ENCODE measurements around the gene CT47B1. TPM values are rescaled to one million over a fixed set of nuclear protein-coding genes. Genes with fewer than 3 reads are reported as not detected.

CT47B1 gene
- total RNA-seq, 4 donors from 2014 or later, result not detected

DNA sequence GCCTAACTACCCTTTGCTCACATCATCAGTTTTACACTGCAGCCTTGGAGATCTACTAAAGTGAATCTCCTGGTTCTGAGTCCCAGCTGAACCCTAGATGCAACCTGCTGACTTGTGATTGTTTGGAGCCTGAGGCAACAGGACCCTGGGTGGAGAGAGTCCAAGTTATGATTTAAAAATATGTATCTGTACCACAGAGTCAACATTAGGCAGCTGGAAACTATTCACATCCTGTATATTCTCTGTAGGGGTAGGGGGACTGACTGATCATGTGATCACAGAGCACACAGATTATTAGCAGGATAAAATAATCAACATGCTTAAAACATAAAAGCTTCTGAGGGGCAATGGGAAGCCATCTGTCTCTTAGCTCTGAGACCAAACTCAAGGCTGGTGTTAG lies 52.1 kb downstream of the CT47B1 start:
- TF ChIP-seq, protein P1, sequence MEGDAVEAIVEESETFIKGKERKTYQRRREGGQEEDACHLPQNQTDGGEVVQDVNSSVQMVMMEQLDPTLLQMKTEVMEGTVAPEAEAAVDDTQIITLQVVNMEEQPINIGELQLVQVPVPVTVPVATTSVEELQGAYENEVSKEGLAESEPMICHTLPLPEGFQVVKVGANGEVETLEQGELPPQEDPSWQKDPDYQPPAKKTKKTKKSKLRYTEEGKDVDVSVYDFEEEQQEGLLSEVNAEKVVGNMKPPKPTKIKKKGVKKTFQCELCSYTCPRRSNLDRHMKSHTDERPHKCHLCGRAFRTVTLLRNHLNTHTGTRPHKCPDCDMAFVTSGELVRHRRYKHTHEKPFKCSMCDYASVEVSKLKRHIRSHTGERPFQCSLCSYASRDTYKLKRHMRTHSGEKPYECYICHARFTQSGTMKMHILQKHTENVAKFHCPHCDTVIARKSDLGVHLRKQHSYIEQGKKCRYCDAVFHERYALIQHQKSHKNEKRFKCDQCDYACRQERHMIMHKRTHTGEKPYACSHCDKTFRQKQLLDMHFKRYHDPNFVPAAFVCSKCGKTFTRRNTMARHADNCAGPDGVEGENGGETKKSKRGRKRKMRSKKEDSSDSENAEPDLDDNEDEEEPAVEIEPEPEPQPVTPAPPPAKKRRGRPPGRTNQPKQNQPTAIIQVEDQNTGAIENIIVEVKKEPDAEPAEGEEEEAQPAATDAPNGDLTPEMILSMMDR (IDR thresholded peaks at IDR 0.05; ENCODE audit: low read depth), result no peak

Small RNAs within 50 kb of the gene (small RNA-seq; reads per million reads assigned to genes)
- gene AC008162.1, result not detected

Other genes starting within 250 kb of the CT47B1 start
- gene C1GALT1C1, start 245.8 kb downstream of the CT47B1 start, total RNA-seq, result 10 to 100 TPM; 14.9 to 56.7 (median 35.3) TPM
- gene CT47A11, start 61.3 kb upstream of the CT47B1 start, total RNA-seq, result not detected
- gene CT47A10, start 66.2 kb upstream of the CT47B1 start, total RNA-seq, result not detected
- not detected for gene CT47A9, start 71.0 kb upstream of the CT47B1 start, total RNA-seq
- not detected for gene CT47A8, start 75.9 kb upstream of the CT47B1 start, total RNA-seq
- not detected for gene CT47A7, start 80.7 kb upstream of the CT47B1 start, total RNA-seq
- gene CT47A6, start 85.6 kb upstream of the CT47B1 start, total RNA-seq, result not detected
- gene CT47A5, start 90.5 kb upstream of the CT47B1 start, total RNA-seq, result not detected
- not detected for gene CT47A4, start 95.3 kb upstream of the CT47B1 start, total RNA-seq
- gene CT47A3, start 100.2 kb upstream of the CT47B1 start, total RNA-seq, result not detected
- not detected for gene CT47A2, start 105.1 kb upstream of the CT47B1 start, total RNA-seq
- not detected for gene CT47A1, start 109.9 kb upstream of the CT47B1 start, total RNA-seq
- 10 to 100 TPM in 1 of 4 donors, 1 to 10 TPM in 3; 6.5 to 10.4 (median 6.9) TPM for gene GLUD2, start 171.7 kb upstream of the CT47B1 start, total RNA-seq

Data from subcutaneous adipose tissue (tissue), 4 donors.